GM12892 (cell line): ENCODE results near the gene PARP8.
"Not testable (repeated sequence)": the region's sequence is repeated elsewhere in the genome, so short reads cannot be mapped to it uniquely, and the experiment has no call there.

ENCODE experiments used
- DNase-seq: peaks from one replicate; pipeline ENCODE4 v3.0.0; 2011; ENCODE audit not compliant: insufficient read length
- FAIRE-seq: peaks from 2 replicates; lab custom pipeline; 2011; peaks lifted over from hg19 to GRCh38; lab: Jason Lieb, UNC
- POLR2A ChIP-seq: IDR thresholded peaks from 2 replicates; pipeline ENCODE4 v1.6.1; 2011; ENCODE audit warnings: low read depth, low read length, control low read depth
- POLR2AphosphoS5 ChIP-seq: IDR thresholded peaks from 2 replicates; pipeline ENCODE4 v1.6.1; 2011; ENCODE audit warnings: low read depth, low read length, control low read depth
- TAF1 ChIP-seq: IDR thresholded peaks from 2 replicates; pipeline ENCODE4 v1.6.1; 2011; ENCODE audit warnings: low read depth, mild to moderate bottlenecking, control low read depth, low read length, borderline replicate concordance

Gene PARP8

GRCh38 chr5:50800410-50800809 lies 134.0 kb downstream of the PARP8 start:
- FAIRE-seq (no peak), DNase-seq (no peak)
- TF ChIP-seq POLR2AphosphoS5 (no peak), TAF1 (no peak), POLR2A (no peak)

- FAIRE-seq = no peak
- DNase-seq = no peak
- TF ChIP-seq TAF1 (no peak), POLR2AphosphoS5 (no peak), POLR2A (no peak)
Observed at GRCh38 chr5:50807661-50808060, 141.2 kb downstream of the PARP8 start.

- TF ChIP-seq POLR2AphosphoS5 (no peak), POLR2A (no peak), TAF1 (no peak)
- no peak for FAIRE-seq
- DNase-seq = no peak
Observed at GRCh38 chr5:50808406-50808805, 142.0 kb downstream of the PARP8 start.

GRCh38 chr5:50811746-50812145 lies 145.3 kb downstream of the PARP8 start:
- FAIRE-seq, DNase-seq: not testable (repeated sequence)

- FAIRE-seq (no peak), DNase-seq (no peak)
- TF ChIP-seq TAF1 (no peak), POLR2AphosphoS5 (no peak), POLR2A (no peak)
Observed at GRCh38 chr5:50813691-50814090, 147.3 kb downstream of the PARP8 start.

- FAIRE-seq (peak; percentile 48), DNase-seq (no peak)
- TF ChIP-seq POLR2AphosphoS5 (no peak), POLR2A (no peak), TAF1 (no peak)
Observed at GRCh38 chr5:50814556-50814955, 148.1 kb downstream of the PARP8 start.

GRCh38 chr5:50822046-50822445 lies 155.6 kb downstream of the PARP8 start:
- no peak for TF ChIP-seq TAF1
- TF ChIP-seq POLR2AphosphoS5 = no peak
- TF ChIP-seq POLR2A = no peak
- FAIRE-seq = no peak

GRCh38 chr5:50822761-50823160 lies 156.3 kb downstream of the PARP8 start:
- FAIRE-seq (no peak), DNase-seq (no peak)
- TF ChIP-seq POLR2AphosphoS5 (no peak), POLR2A (no peak), TAF1 (no peak)

More at GRCh38 chr5:50822046-50822445, 155.6 kb downstream of the PARP8 start:
- no peak for DNase-seq

GRCh38 chr5:50823568-50823967 lies 157.1 kb downstream of the PARP8 start:
- DNase-seq (no peak), FAIRE-seq (no peak)
- TF ChIP-seq POLR2A = no peak
- TF ChIP-seq POLR2AphosphoS5 = no peak
- no peak for TF ChIP-seq TAF1

GRCh38 chr5:50824109-50824508 lies 157.7 kb downstream of the PARP8 start:
- TF ChIP-seq POLR2AphosphoS5 (no peak), TAF1 (no peak), POLR2A (no peak)
- DNase-seq (no peak), FAIRE-seq (no peak)

- DNase-seq (no peak), FAIRE-seq (no peak)
- TF ChIP-seq TAF1 (no peak), POLR2A (no peak), POLR2AphosphoS5 (no peak)
Observed at GRCh38 chr5:50827516-50828247, 161.2 kb downstream of the PARP8 start.

GRCh38 chr5:50829023-50829422 lies 162.6 kb downstream of the PARP8 start:
- no peak for TF ChIP-seq TAF1
- TF ChIP-seq POLR2A = no peak
- TF ChIP-seq POLR2AphosphoS5 = no peak
- no peak for DNase-seq
- FAIRE-seq = no peak
